Measurements from ENCODE around the gene SETBP1.

DNA sequence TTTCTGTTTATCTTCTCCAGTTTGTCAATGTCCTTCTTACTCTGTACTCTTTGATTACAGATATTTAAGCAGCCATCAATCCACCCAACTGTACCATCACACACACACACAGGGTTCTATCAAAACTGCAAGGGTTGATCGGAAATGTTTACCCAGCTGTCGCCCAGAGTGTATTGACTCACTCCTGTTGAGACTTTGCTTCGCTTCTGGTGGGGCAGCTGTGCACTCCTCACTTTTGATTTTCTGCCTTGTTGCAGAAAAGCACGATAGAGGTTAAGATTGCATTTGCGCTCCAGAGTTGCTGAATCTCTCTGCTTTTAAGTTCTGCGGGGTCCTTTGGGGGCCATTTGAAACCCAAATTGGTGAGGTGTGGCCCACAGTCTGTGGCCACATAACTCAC, 216.2 kb downstream of the SETBP1 start:
- TF ChIP-seq POLR2AphosphoS5 (IDR thresholded peaks at IDR 0.05; ENCODE audit: low read depth, low read length) (no peak), POLR2A (IDR thresholded peaks at IDR 0.05; ENCODE audit: low read depth, low read length) (no peak)
